ENCODE measurements around the gene CCR5AS.
"Not testable (repeated sequence)": the region's sequence is repeated elsewhere in the genome, so short reads cannot be mapped to it uniquely, and the experiment has no call there.

The CCR5AS gene

DNA sequence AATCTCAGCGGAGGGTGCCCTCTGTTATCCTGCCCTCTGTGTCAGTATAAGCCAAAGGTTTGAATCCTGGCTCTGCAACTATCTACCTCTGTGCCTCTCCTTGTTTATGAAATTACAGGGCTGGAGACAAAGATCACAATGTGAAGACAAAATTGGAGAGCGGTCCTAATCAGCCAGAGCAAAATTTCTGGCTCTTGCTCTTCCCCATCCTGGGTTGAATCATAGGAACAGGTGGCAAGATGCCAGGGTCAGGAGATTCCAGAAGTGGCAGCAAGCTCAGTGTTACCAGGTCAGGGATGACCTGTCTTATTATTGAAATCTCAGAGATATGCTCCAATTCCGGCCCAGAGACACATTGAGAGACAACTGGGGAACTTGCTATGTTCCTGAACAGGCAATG is 55.2 kb downstream of the CCR5AS start:
- DNase-seq = no peak

DNA sequence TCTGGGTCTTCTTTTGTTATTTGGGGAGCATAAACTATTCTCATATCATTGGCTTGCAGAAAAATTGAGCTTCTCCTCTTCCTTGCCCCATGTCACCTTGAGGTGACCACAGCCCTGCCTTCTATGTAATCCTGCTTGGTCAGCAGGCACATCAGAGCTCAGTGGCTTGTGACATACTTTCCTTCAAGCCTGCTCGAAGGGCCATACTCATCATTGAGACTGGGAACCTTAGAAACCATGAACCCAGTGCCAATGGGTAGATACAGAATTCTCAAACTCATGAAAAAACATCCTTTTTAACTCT is 56.7 kb downstream of the CCR5AS start:
- DNase-seq = no peak

DNA sequence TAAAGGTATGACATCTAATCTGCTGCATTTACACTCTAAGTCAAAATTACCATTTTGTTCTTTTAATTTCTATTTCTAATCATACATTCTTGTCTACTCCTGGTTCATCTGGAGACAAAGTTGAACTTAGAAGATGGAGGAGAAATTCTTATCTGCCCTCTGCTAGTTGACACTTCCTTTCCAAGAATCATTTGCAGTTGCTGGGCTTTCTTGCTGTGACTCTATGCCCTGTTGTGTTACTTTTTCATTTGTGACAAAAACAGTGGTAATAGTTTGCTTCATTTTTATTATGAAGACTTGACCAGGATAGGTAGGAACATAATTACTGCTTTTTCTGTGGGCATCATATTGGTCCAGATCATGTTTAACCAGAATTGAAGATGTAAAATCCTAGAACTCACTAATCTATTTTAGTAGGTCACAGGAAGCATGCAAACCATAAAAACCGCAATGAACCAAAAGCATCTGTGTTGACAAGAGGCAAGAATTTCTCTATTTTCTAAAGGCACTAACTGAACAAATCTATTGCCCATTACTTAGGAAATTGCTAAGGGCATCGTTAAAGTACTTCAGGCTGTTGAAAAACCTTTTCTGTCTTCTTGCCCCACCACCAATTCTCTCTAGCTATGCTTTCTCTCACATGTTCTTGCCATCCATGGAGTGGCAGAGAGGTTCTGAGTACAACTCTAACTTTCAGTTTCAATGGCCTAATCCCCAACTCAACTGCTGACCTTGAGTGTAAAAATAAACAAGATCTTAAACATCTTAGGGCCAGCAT is 57.2 kb downstream of the CCR5AS start:
- no peak for DNase-seq

DNA sequence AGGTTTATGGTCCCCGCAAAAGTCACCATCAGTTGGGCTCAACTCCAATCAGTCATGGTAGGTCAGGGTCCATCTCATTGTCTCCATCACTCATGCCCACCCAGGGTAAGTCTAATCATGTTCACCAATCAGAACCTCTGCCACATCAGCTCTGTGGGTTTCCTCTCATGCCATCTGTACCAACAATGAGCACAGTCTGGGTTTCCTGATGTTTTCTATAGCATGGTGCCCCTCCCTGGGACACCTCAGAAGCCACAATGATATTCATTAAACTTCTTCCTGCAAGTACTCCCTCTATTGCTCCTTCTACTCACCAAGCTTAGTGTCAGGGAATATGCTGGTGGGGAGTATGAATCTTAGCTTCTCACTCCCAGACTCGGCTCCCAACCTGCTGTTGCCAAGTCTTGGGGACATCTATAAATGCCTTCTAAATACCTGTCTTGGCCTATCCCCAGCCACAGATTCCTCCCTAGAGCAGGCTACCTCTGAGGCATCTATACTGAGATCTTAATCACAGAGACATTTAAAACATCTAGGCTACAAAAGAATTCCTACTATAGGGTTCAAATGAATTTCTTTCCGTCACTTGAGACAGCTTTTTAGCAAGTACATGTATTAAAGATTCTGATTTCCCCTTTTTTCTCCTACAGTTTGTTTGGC is 57.9 kb downstream of the CCR5AS start:
- no peak for DNase-seq

DNA sequence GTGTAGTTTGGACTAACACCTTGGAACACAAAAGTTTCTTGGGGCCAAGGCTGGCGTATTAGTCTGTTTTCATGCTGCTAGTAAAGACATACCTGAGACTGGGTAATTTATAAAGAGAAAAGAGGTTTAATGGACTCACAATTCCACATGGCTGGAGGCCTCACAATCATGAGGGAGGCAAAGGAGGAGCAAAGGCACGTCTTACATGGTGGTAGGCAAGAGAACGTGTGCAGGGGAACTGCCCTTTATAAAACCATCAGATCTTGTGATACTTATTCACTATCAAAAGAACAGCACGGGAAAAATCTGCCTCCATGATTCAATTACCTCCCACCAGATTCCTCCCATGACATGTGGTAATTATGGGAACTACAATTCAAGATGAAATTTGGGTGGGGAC is 62.4 kb downstream of the CCR5AS start:
- DNase-seq = no peak

DNA sequence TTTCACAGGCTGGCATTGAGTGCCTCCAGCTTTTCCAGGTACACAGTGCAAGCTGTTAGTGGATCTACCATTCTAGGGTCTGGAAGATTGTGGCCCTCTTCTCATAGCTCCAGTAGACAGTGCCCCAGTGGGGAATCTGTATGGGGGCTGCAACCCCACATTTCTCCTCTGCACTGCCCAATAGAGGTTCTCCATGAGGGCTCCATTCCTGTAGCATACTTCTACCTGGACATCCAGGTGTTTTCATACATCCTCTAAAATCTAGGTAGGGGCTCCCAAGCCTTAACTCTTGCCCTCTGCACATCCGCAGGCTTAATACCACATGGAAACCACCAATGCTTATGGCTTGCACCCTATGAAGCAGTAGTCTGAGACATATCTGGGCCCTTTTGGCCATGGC is 68.0 kb downstream of the CCR5AS start:
- no peak for DNase-seq

DNA sequence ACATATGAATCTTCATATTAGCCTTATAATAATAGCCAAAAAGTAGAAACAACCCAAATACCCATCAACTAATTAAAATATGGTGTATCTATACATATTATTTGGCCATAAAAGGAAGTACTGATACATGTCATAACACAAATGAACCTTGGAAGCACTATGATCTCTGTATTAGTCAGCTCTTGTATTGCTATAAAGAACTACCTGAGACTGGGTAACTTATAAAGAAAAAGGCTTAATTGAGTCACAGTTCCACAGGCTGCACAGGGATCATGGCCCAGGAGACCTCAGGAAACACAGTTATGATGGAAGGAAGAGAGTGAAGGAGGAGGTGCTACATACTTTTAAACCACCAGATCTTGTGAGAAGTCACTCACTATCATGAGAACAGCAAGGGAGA is 69.0 kb downstream of the CCR5AS start:
- DNase-seq = no peak

DNA sequence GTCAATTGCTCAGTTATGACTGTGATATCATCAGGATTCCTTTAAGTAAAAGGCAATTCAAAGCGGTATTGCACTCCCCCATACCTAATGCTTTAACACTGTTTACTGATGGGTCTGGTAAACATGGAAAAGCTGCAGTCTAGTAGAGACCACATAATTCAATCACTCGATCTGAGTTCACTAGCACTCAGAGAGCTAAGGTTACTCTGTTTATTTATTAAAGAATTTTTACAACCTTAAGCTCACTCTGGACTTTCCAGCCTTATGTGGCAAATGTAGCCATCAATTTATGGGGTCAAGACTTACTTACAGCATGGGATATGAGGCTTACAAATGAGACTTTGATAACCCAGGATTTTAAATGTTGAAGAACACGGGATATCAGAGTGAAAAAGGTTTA is 71.3 kb downstream of the CCR5AS start:
- no peak for DNase-seq

DNA sequence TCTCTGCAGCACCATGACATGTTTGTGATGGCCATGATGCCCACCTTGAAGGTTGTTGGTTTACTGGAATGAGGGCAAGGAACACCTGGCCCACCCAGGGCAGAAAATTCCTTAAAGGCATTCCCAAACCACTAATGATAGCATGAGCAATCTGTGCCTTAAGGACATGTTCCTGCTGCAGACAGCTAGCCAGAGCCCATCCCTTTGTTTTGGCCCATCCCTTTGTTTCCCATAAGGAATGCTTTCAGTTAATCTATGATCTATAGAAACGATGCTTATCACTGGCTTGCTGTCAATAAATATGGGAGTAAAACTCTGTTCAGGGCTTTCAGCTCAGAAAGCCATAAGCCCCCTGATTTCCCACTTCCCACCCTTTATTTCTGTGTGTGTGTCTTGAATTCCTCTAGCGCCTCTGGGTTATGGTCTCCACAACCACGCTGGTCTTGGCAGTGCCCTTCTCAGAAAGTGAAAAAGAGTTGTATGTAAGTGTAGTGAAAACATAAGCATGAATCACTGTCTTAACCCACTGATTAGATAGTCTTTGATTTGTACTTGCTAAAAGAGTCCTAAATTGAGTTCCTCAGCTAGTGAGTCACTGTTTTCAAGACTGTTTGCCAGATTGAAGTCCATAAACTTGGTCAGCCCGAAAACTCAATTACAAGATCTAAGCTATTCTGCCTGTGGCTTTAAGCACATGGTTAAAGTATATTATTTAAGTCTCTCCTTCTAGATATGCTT is 72.0 kb downstream of the CCR5AS start:
- no peak for DNase-seq

DNA sequence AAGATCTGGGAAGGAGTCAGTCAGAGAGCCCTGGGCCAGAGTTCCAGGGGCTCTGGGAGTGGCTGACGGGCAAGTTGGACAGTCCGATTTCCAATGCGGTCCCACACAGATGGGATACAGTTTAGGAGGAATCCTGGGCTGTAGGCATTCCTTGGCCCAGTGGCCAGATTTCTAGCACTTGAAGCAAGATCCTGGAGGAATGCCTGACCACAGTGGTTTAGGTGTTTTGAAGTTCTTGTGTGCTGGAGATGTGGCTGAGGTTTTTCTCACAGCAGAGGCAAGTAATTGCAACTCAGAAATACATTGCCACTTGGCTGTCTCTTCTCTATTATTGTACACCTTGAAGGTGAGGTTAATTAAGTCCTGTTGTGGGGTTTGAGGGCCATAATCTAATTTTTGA is 76.2 kb downstream of the CCR5AS start:
- not testable (repeated sequence) for DNase-seq

DNA sequence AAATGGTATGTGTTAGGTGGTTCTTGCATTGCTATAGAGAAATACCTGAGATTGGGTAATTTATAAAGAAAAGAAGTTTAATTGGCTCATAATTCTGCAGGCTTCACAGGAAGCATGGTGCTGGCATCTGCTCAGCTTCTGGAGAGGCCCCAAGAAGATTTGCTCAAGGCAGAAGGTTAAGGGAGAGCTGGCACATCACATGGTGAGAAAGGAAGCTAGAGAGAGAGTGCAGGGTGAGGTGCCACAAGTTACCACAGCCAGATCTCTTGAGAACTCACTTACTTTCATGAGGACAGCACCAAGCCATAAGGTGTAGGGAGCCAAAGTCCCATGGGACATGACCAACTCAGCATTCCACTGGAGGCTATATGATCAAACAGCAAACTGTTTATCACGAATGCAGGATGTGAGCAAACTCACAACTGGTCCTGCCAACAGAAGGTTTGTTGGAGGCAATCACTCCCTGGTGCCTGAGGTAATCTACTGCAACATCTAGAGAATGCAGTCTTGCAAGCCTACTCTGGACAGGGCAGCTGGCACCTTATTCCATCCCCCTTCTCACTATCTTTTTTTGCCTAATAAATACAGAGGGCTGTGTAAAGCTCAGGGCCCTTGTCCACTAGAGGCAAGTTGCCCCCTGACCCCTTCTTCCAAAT is 81.1 kb downstream of the CCR5AS start:
- no peak for DNase-seq

DNA sequence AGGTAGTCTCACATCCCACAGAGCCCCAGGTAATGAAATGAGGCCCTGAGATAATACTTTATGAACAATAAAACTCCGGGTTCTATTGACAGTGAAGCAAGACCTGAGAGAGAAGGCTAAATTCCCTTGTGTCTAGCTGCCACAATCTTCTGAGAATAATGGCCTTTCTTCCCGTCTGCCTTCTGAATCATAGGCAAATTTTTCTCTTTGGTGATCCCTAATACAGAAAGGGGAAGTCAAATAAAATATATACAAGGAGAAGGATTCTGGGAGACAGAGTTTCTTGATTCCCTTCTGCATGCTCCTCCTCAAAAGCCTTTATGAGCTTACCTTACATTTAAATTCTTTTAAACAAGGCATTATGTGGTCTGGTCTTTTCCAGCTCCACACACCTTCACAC is 82.8 kb downstream of the CCR5AS start:
- no peak for DNase-seq

DNA sequence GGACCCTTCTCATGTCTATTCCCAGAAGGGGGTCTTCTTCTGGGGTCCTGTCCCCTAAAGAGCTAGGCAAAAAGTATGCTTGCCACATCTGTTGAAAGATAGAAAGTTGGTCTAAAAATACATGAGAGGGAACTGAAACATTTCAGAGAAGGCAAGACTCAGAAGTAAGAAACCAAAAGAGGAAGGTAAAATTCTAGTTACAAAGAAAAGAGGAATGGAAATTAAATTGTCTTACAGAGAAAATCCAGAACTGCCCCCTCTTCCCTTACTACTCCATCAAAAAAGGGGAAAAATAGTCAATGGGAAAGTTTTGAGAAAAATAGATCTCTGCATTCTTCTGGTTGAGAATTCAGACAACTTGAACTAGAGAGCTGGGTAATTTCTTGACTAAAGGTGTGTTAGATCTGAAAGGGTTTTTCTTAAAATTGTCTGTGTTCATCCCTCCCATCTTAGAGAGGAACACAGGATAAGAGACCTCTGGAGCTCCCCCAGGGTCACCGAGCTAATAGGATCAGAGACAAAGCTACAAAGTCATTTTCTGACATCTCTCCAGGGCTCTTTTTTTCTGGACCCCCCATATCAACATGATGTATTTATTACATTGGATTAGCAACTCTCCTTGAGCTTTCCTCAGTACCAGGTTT is 85.3 kb downstream of the CCR5AS start:
- no peak for DNase-seq

DNA sequence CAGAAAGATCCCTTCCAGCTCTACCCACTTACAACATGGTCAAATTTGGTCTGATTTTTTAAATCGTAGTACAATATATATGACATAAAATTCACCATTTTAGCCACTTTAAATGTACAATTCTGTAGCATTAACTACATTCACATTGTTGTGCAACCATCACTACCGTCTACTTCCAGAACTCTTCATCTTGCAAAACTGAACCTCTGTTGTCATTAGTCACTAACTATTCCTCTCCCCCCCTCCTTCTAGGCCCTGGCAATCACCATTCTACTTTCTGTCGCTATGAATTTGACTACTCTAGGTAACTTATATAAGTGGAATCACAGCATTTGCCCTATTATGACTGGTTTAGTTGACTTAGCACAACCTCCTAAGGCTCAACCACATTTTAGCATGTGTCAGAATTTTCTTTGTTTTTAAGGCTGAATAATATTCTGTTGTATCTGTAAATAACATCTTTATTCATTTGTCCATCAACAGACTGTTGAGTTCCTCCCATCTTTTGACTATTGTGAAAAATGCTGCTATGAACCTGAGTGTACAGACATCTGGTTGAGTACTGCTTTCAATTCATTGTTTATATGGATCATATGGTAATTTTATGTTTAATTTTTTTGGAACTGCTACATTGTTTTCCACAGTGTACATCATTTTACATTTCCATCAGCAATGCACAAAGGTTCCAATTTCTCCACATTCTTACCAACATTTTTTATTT is 88.5 kb downstream of the CCR5AS start:
- no peak for DNase-seq

DNA sequence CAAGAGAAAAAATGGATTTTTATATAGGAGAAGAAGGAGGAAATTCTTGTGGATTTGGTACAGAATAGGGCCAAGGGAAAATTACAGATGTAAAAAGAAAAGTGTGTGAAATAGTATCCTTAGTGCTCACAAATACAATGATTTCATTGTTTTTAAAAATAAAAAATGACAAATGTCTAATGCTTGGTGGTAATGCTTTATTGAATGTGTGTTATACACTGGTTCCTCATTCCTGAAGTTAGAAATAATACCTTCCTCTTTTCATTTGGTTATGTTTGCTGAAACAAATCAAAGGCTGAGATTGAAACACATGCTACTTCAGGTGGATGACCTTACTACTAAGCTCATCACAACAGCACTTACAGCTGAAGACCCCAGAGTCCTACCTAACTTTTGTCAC is 90.7 kb downstream of the CCR5AS start:
- DNase-seq = no peak

DNA sequence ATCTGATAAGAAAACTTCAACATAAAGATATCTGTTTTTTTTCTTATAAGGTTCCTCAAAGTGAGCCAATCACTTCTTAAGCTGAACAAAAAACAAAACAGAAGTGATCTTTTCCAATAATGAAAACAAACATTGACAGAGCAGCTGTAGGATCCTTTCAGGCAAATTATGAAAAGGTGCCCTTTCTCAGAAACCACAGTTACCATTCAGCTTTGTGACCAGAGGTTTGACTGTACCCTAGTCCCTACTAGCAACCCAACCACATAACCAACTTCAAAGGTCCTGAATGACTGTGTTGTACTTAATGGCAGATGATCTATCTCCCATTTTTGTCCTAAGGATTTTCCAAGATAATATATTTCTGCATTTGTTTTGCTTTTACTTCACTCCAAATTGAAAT is 92.3 kb downstream of the CCR5AS start:
- no peak for DNase-seq

All from activated naive CD4-positive, alpha-beta T cell treated with Interleukin-2 at 50 U/mL for 16 hours (primary cell).